ENCODE results near the gene DCDC2B. TPM values are rescaled to one million over a fixed set of nuclear protein-coding genes. Genes with fewer than 3 reads are reported as not detected.
A peak's percentile ranks its signal among the peaks of the same experiment; 100 is the strongest.

DCDC2B gene
- total RNA-seq, 1 experiment from 2014 or later = not detected

- H3K36me3 Mint-ChIP-seq (ENCODE audit: insufficient read depth in 1 of 3, low read depth in 3 of 3) = peaks cover 23 to 43% (median 37%) of the 10 kb centered on the region in 3 experiments
- H2BK15ac ChIP-seq (ENCODE audit: low read depth, low read length) = no peak within 1 kb of the TSS
- H3K27ac Mint-ChIP-seq = peak within 1 kb of the TSS; percentile 93 to 99 (median 99)
- peak within 1 kb of the TSS; percentile 54; the same call in 1 of the 2 replicates for H3K14ac ChIP-seq (ENCODE audit: insufficient read depth, low read length)
- peak within 1 kb of the TSS; percentile 98 for H3K4me3 Mint-ChIP-seq
- no peak within 1 kb of the TSS for H2BK5ac ChIP-seq (ENCODE audit: insufficient read length, low read length)
- H3K27ac ChIP-seq (ENCODE audit: insufficient read length, low read depth, low read length) = no peak within 1 kb of the TSS
- H3K9me3 Mint-ChIP-seq = no peaks in the 10 kb centered on the region
- peaks cover 7% of the 10 kb centered on the region for H3K23me2 ChIP-seq (ENCODE audit: insufficient read length, low read depth, low read length, poor library complexity, severe bottlenecking)
- H2BK12ac ChIP-seq (ENCODE audit: insufficient read length, low read depth, low read length) = no peak within 1 kb of the TSS
- H3K4me2 ChIP-seq (ENCODE audit: insufficient read depth, insufficient read length, low read length) = peak within 1 kb of the TSS; percentile 79
- no peaks in the 10 kb centered on the region for H3K9me3 ChIP-seq (ENCODE audit: control insufficient read depth, low read depth, low read length)
- no peak within 1 kb of the TSS for H3K56ac ChIP-seq (ENCODE audit: insufficient read length, low read depth, low read length)
- no peak within 1 kb of the TSS for H4K8ac ChIP-seq (replicated peaks; ENCODE audit: insufficient read length, low read depth, low read length)
- H3K27me3 ChIP-seq (ENCODE audit: insufficient read depth, low read length) = no peaks in the 10 kb centered on the region
- no peak for TF ChIP-seq CTCF (conservative IDR thresholded peaks at IDR 0.05)
- H2AK5ac ChIP-seq (ENCODE audit: insufficient read length, low read length) = no peak within 1 kb of the TSS
- H3K4me1 Mint-ChIP-seq = peaks cover 17 to 25% of the 10 kb centered on the region in 2 experiments
- H2AFZ ChIP-seq (ENCODE audit: low read length) = no peak within 1 kb of the TSS
- peak within 1 kb of the TSS; percentile 64 for H3K18ac ChIP-seq (ENCODE audit: insufficient read length, low read depth, low read length)
- no peak within 1 kb of the TSS for H2BK120ac ChIP-seq (ENCODE audit: low read depth, low read length, poor library complexity, severe bottlenecking)
- H4K20me1 ChIP-seq (ENCODE audit: control insufficient read depth, insufficient read depth, insufficient read length) = no peaks in the 10 kb centered on the region
- H3K4ac ChIP-seq (ENCODE audit: low read depth, low read length) = no peak within 1 kb of the TSS
- H4K5ac ChIP-seq (ENCODE audit: insufficient read length, low read depth, low read length) = no peak within 1 kb of the TSS
- no peak within 1 kb of the TSS for H4K91ac ChIP-seq (ENCODE audit: insufficient read length, low read depth, low read length)
- peaks cover 3% of the 10 kb centered on the region; the same call in 1 of the 2 replicates for H3K79me2 ChIP-seq (ENCODE audit: insufficient read depth, low read length)
- DNase-seq = peak; percentile 96
- H3K27me3 Mint-ChIP-seq (ENCODE audit: low read depth) = no peaks in the 10 kb centered on the region
- peaks cover 7% of the 10 kb centered on the region; the same call in 1 of the 2 replicates for H3K4me1 ChIP-seq (ENCODE audit: insufficient read depth, low read length)
- no peak within 1 kb of the TSS for H3T11ph ChIP-seq (ENCODE audit: low read length)
- no peak within 1 kb of the TSS for H2BK20ac ChIP-seq (ENCODE audit: low read depth, low read length, poor library complexity, severe bottlenecking)
- peak within 1 kb of the TSS; percentile 86 for H3K9ac ChIP-seq (ENCODE audit: extremely low read depth, insufficient read length, low read length)
- no CpG with 5 or more reads among the region's 46 CpGs for WGBS (ENCODE audit: extremely low coverage, insufficient read length, low lambda C conversion rate)
- no peaks in the 10 kb centered on the region for H3K79me1 ChIP-seq (ENCODE audit: insufficient read depth, low read depth, low read length, poor library complexity, severe bottlenecking)
- H3K23ac ChIP-seq (ENCODE audit: insufficient read length, low read depth, low read length) = no peak within 1 kb of the TSS
These were observed 13.3 kb downstream of the DCDC2B start, which contains the start of the genes EIF3I and TMEM234 for GRCh38 chr1:32221980-32222755. EIF3I (plus strand) TSS chr1:32222407; CDS start chr1:32222442, 35 bp downstream. TMEM234 (minus strand) TSS chr1:32222353; CDS start chr1:32222322, 31 bp downstream.
